ENCODE results near the gene PLCB4.

PLCB4 gene

GRCh38 chr20:9508696-9509178, 439.9 kb downstream of the PLCB4 start:
- DNase-seq, result no peak

- no peak for DNase-seq
Measured at GRCh38 chr20:9509246-9509645, 440.4 kb downstream of the PLCB4 start.

- no peak for DNase-seq
Measured at GRCh38 chr20:9510911-9511310, 442.0 kb downstream of the PLCB4 start.

GRCh38 chr20:9514072-9514460, 445.2 kb downstream of the PLCB4 start:
- DNase-seq, result no peak

GRCh38 chr20:9514461-9515213, 445.8 kb downstream of the PLCB4 start, which contains the start of gene LAMP5:
Gene LAMP5 (plus strand): TSS chr20:9514590. CDS start chr20:9514853, 263 bp downstream.
- no peak for DNase-seq

GRCh38 chr20:9515214-9515585, 446.3 kb downstream of the PLCB4 start:
- no peak for DNase-seq

GRCh38 chr20:9515741-9516233, 446.9 kb downstream of the PLCB4 start:
- no peak for DNase-seq

GRCh38 chr20:9516234-9516871, 447.5 kb downstream of the PLCB4 start:
- DNase-seq, result no peak

GRCh38 chr20:9517297-9518162, 448.6 kb downstream of the PLCB4 start:
- DNase-seq, result no peak

- DNase-seq, result no peak
Measured at GRCh38 chr20:9518576-9519175, 449.8 kb downstream of the PLCB4 start.

- peak; percentile 7 for DNase-seq
Measured at GRCh38 chr20:9520086-9520485, 451.2 kb downstream of the PLCB4 start.

- no peak for DNase-seq
Measured at GRCh38 chr20:9523636-9524035, 454.7 kb downstream of the PLCB4 start.
